Mucosa of gallbladder (tissue), 1 donor: ENCODE results near the gene PMM1. TPM values are rescaled to one million over a fixed set of nuclear protein-coding genes. Genes with fewer than 3 reads are reported as not detected.
"Not testable (repeated sequence)": the region's sequence is repeated elsewhere in the genome, so short reads cannot be mapped to it uniquely, and the experiment has no call there.

ENCODE experiments used
- DNase-seq: peaks from one replicate; pipeline ENCODE4 v3.0.0-alpha.2; 2020; ENCODE audit warnings: low spot score
- total RNA-seq: library from RNA; stranded (reverse); gene quantifications from one replicate; pipeline ENCODE4 v1.2.1, GENCODE V29; 2021
- donor health status: DM: no; HTN: no; CAD: no.

PMM1 gene
- total RNA-seq, 1 donor from 2014 or later = 80.4 TPM

GRCh38 chr22:41596776-41597634 is 7.4 kb upstream of the PMM1 start:
- peak; percentile 56 for DNase-seq

GRCh38 chr22:41595703-41596102 is 6.1 kb upstream of the PMM1 start:
- DNase-seq = no peak

- not testable (repeated sequence) for DNase-seq
These were observed 3.8 kb upstream of the PMM1 start for GRCh38 chr22:41593336-41593960.

- no peak for DNase-seq
These were observed 2.3 kb downstream of the PMM1 start for GRCh38 chr22:41587347-41587723.

- DNase-seq = no peak
These were observed 3.7 kb downstream of the PMM1 start for GRCh38 chr22:41585898-41586297.

GRCh38 chr22:41584881-41585280 is 4.8 kb downstream of the PMM1 start:
- DNase-seq = no peak

GRCh38 chr22:41582694-41583093 is 6.9 kb downstream of the PMM1 start:
- DNase-seq = no peak

GRCh38 chr22:41579997-41580355 is 9.7 kb downstream of the PMM1 start:
- DNase-seq = no peak

- DNase-seq = no peak
These were observed 10.2 kb downstream of the PMM1 start for GRCh38 chr22:41579297-41579996.

GRCh38 chr22:41578818-41579217 is 10.8 kb downstream of the PMM1 start:
- no peak for DNase-seq

- no peak for DNase-seq
These were observed 11.5 kb downstream of the PMM1 start for GRCh38 chr22:41578114-41578513.

GRCh38 chr22:41576877-41577276 is 12.8 kb downstream of the PMM1 start:
- DNase-seq = peak; percentile 43

GRCh38 chr22:41575533-41575932 is 14.1 kb downstream of the PMM1 start:
- no peak for DNase-seq

- DNase-seq = peak; percentile 37
These were observed 14.7 kb downstream of the PMM1 start for GRCh38 chr22:41574847-41575381.

GRCh38 chr22:41573677-41574076 is 16.0 kb downstream of the PMM1 start:
- no peak for DNase-seq

GRCh38 chr22:41572305-41572704 is 17.3 kb downstream of the PMM1 start:
- not testable (repeated sequence) for DNase-seq

GRCh38 chr22:41571786-41572185 is 17.9 kb downstream of the PMM1 start:
- no peak for DNase-seq

- DNase-seq = no peak
These were observed 19.4 kb downstream of the PMM1 start for GRCh38 chr22:41570221-41570620.

GRCh38 chr22:41568811-41569210 is 20.8 kb downstream of the PMM1 start:
- no peak for DNase-seq

GRCh38 chr22:41567512-41567768 is 22.2 kb downstream of the PMM1 start:
- no peak for DNase-seq

GRCh38 chr22:41565403-41566054 is 24.1 kb downstream of the PMM1 start:
- DNase-seq = peak; percentile 40

- DNase-seq = no peak
These were observed 25.1 kb downstream of the PMM1 start for GRCh38 chr22:41564563-41564962.
